ENCODE results near the gene KLHL21. TPM values are rescaled to one million over a fixed set of nuclear protein-coding genes. Genes with fewer than 3 reads are reported as not detected.
"Not testable (repeated sequence)": the region's sequence is repeated elsewhere in the genome, so short reads cannot be mapped to it uniquely, and the experiment has no call there.

Gene KLHL21
- total and polyA plus RNA-seq, 4 experiments from 2014 or later, result 18.3 to 85.2 (median 56.6) TPM

GRCh38 chr1:6599991-6600390, 2.7 kb downstream of the KLHL21 start:
- intact Hi-C loops (cut with micrococcal nuclease); H3K9me3 Mint-ChIP-seq; H3K27me3 Mint-ChIP-seq; H3K9me3 ChIP-seq (ENCODE audit: control insufficient read depth in 1 of 2, low read length in 2 of 2); H3K27me3 ChIP-seq (ENCODE audit: insufficient read depth, low read length); DNase-seq: not testable (repeated sequence)
- ChIA-PET POLR2A (ENCODE audit: partially characterized antibody) (interaction anchor here (0.7 to 8.5 kb wide), 14 partner anchors 7 to 607 kb away, joined by 3 to 273 read pairs (median 24); partner anchors contain the start of genes NOL9, PHF13, TAS1R1 and THAP3), CTCF (ENCODE audit: partially characterized antibody) (interaction anchor here (0.8 to 3.8 kb wide), 13 partner anchors 11 to 113 kb away, joined by 3 to 24 read pairs (median 6); partner anchors contain the start of genes NOL9, TAS1R1, THAP3 and ZBTB48)
- H3K4me1 ChIP-seq (ENCODE audit: insufficient read depth, low read length), result peaks cover 61% of the 10 kb centered on the region
- peak overlapping the region; percentile 88 for H3K27ac ChIP-seq (ENCODE audit: low read depth, low read length)
- Mint-ChIP-seq H3K36me3 (peaks cover 25 to 51% of the 10 kb centered on the region in 2 donors), H3K4me1 (peaks cover 14 to 71% (median 50%) of the 10 kb centered on the region in 4 donors), H3K4me3 (peak overlapping the region; percentile 93 to 99 (median 98)), H3K27ac (peak overlapping the region; percentile 88 to 98 (median 96))
- H3K4me3 ChIP-seq (ENCODE audit: low read length in 2 of 2), result peak overlapping the region; percentile 87 to 92
- H3K36me3 ChIP-seq (ENCODE audit: insufficient read depth, low read length), result peaks cover 37% of the 10 kb centered on the region

- intact Hi-C loops (cut with micrococcal nuclease), result no loop called here
- H3K27me3 Mint-ChIP-seq, result no peaks in the 10 kb centered on the region
- POLR2A ChIA-PET (ENCODE audit: partially characterized antibody), result interaction anchor here (0.8 to 8.5 kb wide), 11 partner anchors 7 to 607 kb away, joined by 3 to 273 read pairs (median 46); partner anchors contain the start of genes NOL9, PHF13, TAS1R1 and THAP3
Measured at GRCh38 chr1:6599141-6599975, 3.3 kb downstream of the KLHL21 start.

GRCh38 chr1:6597777-6598131, 4.9 kb downstream of the KLHL21 start:
- Mint-ChIP-seq H3K27ac (peak overlapping the region in 1 of 7 donors; percentile 15), H3K4me1 (peaks cover 11 to 66% (median 41%) of the 10 kb centered on the region in 4 donors), H3K36me3 (peaks cover 32 to 59% of the 10 kb centered on the region in 2 donors), H3K4me3 (peak overlapping the region in 1 of 8 donors; percentile 30), H3K9me3 (no peaks in the 10 kb centered on the region), H3K27me3 (no peaks in the 10 kb centered on the region)
- H3K9me3 ChIP-seq (ENCODE audit: control insufficient read depth in 1 of 2, low read length in 2 of 2), result no peaks in the 10 kb centered on the region
- ChIA-PET CTCF (ENCODE audit: partially characterized antibody) (interaction anchor here (1.2 kb wide), 1 partner anchor 8 kb away, joined by 4 read pairs; no protein-coding TSS in a partner anchor), POLR2A (ENCODE audit: partially characterized antibody) (interaction anchor here (1.0 to 8.5 kb wide), 4 partner anchors 14 to 43 kb away, joined by 3 to 273 read pairs (median 60); partner anchors contain the start of genes NOL9, TAS1R1, THAP3 and ZBTB48)
- H3K4me1 ChIP-seq (ENCODE audit: insufficient read depth, low read length), result peaks cover 50% of the 10 kb centered on the region
- no peak overlapping the region for H3K27ac ChIP-seq (ENCODE audit: low read depth, low read length)
- no peaks in the 10 kb centered on the region for H3K27me3 ChIP-seq (ENCODE audit: insufficient read depth, low read length)
- no peak overlapping the region for H3K4me3 ChIP-seq (ENCODE audit: low read length in 2 of 2)
- intact Hi-C loops (cut with micrococcal nuclease), result no loop called here
- peaks cover 60% of the 10 kb centered on the region for H3K36me3 ChIP-seq (ENCODE audit: insufficient read depth, low read length)
- DNase-seq, result no peak

More at GRCh38 chr1:6599141-6599975, 3.3 kb downstream of the KLHL21 start:
- Histone ChIP-seq H3K36me3 (ENCODE audit: insufficient read depth, low read length) (peaks cover 44% of the 10 kb centered on the region), H3K27me3 (ENCODE audit: insufficient read depth, low read length) (no peaks in the 10 kb centered on the region), H3K4me3 (ENCODE audit: low read length in 2 of 2) (peak overlapping the region; percentile 81), H3K4me1 (ENCODE audit: insufficient read depth, low read length) (peaks cover 59% of the 10 kb centered on the region), H3K9me3 (ENCODE audit: control insufficient read depth in 1 of 2, low read length in 2 of 2) (no peaks in the 10 kb centered on the region), H3K27ac (ENCODE audit: low read depth, low read length) (peak overlapping the region; percentile 54)
- H3K36me3 Mint-ChIP-seq, result peaks cover 28 to 54% of the 10 kb centered on the region in 2 donors
- H3K4me1 Mint-ChIP-seq, result peaks cover 13 to 73% (median 49%) of the 10 kb centered on the region in 4 donors
- DNase-seq, result peak; percentile 54 to 80 (median 60)
- CTCF ChIA-PET (ENCODE audit: partially characterized antibody), result interaction anchor here (0.6 to 3.8 kb wide), 15 partner anchors 10 to 112 kb away, joined by 3 to 24 read pairs (median 5); partner anchors contain the start of genes NOL9, TAS1R1, THAP3 and ZBTB48
- peak overlapping the region; percentile 93 to 99 (median 98) for H3K4me3 Mint-ChIP-seq
- peak overlapping the region; percentile 84 to 96 (median 89) for H3K27ac Mint-ChIP-seq
- no peaks in the 10 kb centered on the region for H3K9me3 Mint-ChIP-seq

- intact Hi-C loops (cut with micrococcal nuclease), result no loop called here
- no peaks in the 10 kb centered on the region for H3K27me3 ChIP-seq (ENCODE audit: insufficient read depth, low read length)
- peaks cover 62% of the 10 kb centered on the region for H3K36me3 ChIP-seq (ENCODE audit: insufficient read depth, low read length)
- no peak overlapping the region for H3K4me3 ChIP-seq (ENCODE audit: low read length in 2 of 2)
- H3K36me3 Mint-ChIP-seq, result peaks cover 32 to 57% of the 10 kb centered on the region in 2 donors
- no peaks in the 10 kb centered on the region for H3K9me3 Mint-ChIP-seq
- no peaks in the 10 kb centered on the region for H3K9me3 ChIP-seq (ENCODE audit: control insufficient read depth in 1 of 2, low read length in 2 of 2)
- H3K27ac ChIP-seq (ENCODE audit: low read depth, low read length), result no peak overlapping the region
- no peaks in the 10 kb centered on the region for H3K27me3 Mint-ChIP-seq
- CTCF ChIA-PET (ENCODE audit: partially characterized antibody), result interaction anchor here (1.0 kb wide), 1 partner anchor 14 kb away, joined by 3 read pairs; no protein-coding TSS in a partner anchor
- peaks cover 11 to 66% (median 41%) of the 10 kb centered on the region in 4 donors for H3K4me1 Mint-ChIP-seq
- peak overlapping the region in 3 of 7 donors; percentile 15 to 70 (median 51) for H3K27ac Mint-ChIP-seq
- H3K4me3 Mint-ChIP-seq, result peak overlapping the region in 5 of 8 donors; percentile 17 to 46 (median 28)
- DNase-seq, result no peak
- peaks cover 56% of the 10 kb centered on the region for H3K4me1 ChIP-seq (ENCODE audit: insufficient read depth, low read length)
- POLR2A ChIA-PET (ENCODE audit: partially characterized antibody), result interaction anchor here (1.0 to 8.5 kb wide), 3 partner anchors 13 to 42 kb away, joined by 3 to 273 read pairs (median 3); partner anchors contain the start of genes NOL9, TAS1R1 and ZBTB48
Measured at GRCh38 chr1:6596886-6597776, 5.5 kb downstream of the KLHL21 start.

- Mint-ChIP-seq H3K9me3 (no peaks in the 10 kb centered on the region), H3K27me3 (no peaks in the 10 kb centered on the region), H3K36me3 (peaks cover 32 to 54% of the 10 kb centered on the region in 2 donors), H3K4me3 (peak overlapping the region in 2 of 8 donors; percentile 47 to 62), H3K4me1 (peaks cover 11 to 73% (median 43%) of the 10 kb centered on the region in 4 donors), H3K27ac (peak overlapping the region in 3 of 7 donors; percentile 42 to 72 (median 70))
- Histone ChIP-seq H3K27me3 (ENCODE audit: insufficient read depth, low read length) (no peaks in the 10 kb centered on the region), H3K36me3 (ENCODE audit: insufficient read depth, low read length) (peaks cover 62% of the 10 kb centered on the region), H3K4me1 (ENCODE audit: insufficient read depth, low read length) (peaks cover 63% of the 10 kb centered on the region), H3K27ac (ENCODE audit: low read depth, low read length) (no peak overlapping the region), H3K4me3 (ENCODE audit: low read length in 2 of 2) (no peak overlapping the region), H3K9me3 (ENCODE audit: control insufficient read depth in 1 of 2, low read length in 2 of 2) (no peaks in the 10 kb centered on the region)
- intact Hi-C loops (cut with micrococcal nuclease), result no loop called here
- POLR2A ChIA-PET (ENCODE audit: partially characterized antibody), result interaction anchor here (8.5 kb wide), 1 partner anchor 13 kb away, joined by 273 read pairs; the partner anchor contains the start of gene ZBTB48
- no peak for DNase-seq
- CTCF ChIA-PET (ENCODE audit: partially characterized antibody), result interaction anchor here (1.0 kb wide), 1 partner anchor 13 kb away, joined by 3 read pairs; no protein-coding TSS in a partner anchor
Measured at GRCh38 chr1:6596351-6596750, 6.3 kb downstream of the KLHL21 start.

- Histone ChIP-seq H3K4me3 (ENCODE audit: low read length in 2 of 2) (no peak overlapping the region), H3K27ac (ENCODE audit: low read depth, low read length) (no peak overlapping the region), H3K36me3 (ENCODE audit: insufficient read depth, low read length) (peaks cover 70% of the 10 kb centered on the region), H3K4me1 (ENCODE audit: insufficient read depth, low read length) (peaks cover 62% of the 10 kb centered on the region), H3K9me3 (ENCODE audit: control insufficient read depth in 1 of 2, low read length in 2 of 2) (no peaks in the 10 kb centered on the region), H3K27me3 (ENCODE audit: insufficient read depth, low read length) (no peaks in the 10 kb centered on the region)
- DNase-seq, result no peak
- peak overlapping the region in 2 of 7 donors; percentile 30 to 70 for H3K27ac Mint-ChIP-seq
- no peaks in the 10 kb centered on the region for H3K9me3 Mint-ChIP-seq
- no peak overlapping the region for H3K4me3 Mint-ChIP-seq
- intact Hi-C loops (cut with micrococcal nuclease), result no loop called here
- CTCF ChIA-PET (ENCODE audit: partially characterized antibody), result interaction anchor here (1.1 kb wide), 1 partner anchor 41 kb away, joined by 3 read pairs; the partner anchor contains the start of genes NOL9 and TAS1R1
- POLR2A ChIA-PET (ENCODE audit: partially characterized antibody), result interaction anchor here (1.0 to 4.7 kb wide), 2 partner anchors 7 to 22 kb away, joined by 3 to 29 read pairs; partner anchors contain the start of gene KLHL21
- peaks cover 32 to 60% of the 10 kb centered on the region in 2 donors for H3K36me3 Mint-ChIP-seq
- peaks cover 12 to 67% (median 41%) of the 10 kb centered on the region in 4 donors for H3K4me1 Mint-ChIP-seq
- no peaks in the 10 kb centered on the region for H3K27me3 Mint-ChIP-seq
Measured at GRCh38 chr1:6594977-6595740, 7.5 kb downstream of the KLHL21 start.

Measured in CD4-positive, alpha-beta memory T cell (primary cell).